ENCODE results near the gene ZNF536.

GRCh38 chr19:30394481-30395151 lies 22.4 kb downstream of the ZNF536 start:
- TF ChIP-seq POLR2A (IDR thresholded peaks at IDR 0.05): no peak
- TF ChIP-seq CTCF (IDR thresholded peaks at IDR 0.05): no peak
